Smooth muscle cell (in vitro differentiated cells): Measurements from ENCODE around the gene LRRC18. TPM values are rescaled to one million over a fixed set of nuclear protein-coding genes. Genes with fewer than 3 reads are reported as not detected.

Experiments used
- DNase-seq: peaks from one replicate; lab custom pipeline; 2025; ENCODE audit not compliant: unreplicated experiment; lab: John Stamatoyannopoulos, UW
- H2AFZ ChIP-seq: fragments of 200-600 bp; sonication (generic); 2 replicates; pipeline ENCODE4 v1.6.0; 2016; ENCODE audit warnings: antibody characterized with exemption, low read depth, mild to moderate bottlenecking
- H3F3A ChIP-seq: fragments of 200-600 bp; sonication (generic); 2 replicates; pipeline ENCODE4 v1.6.0; 2017; ENCODE audit warnings: antibody characterized with exemption, low read depth
- H3K27ac ChIP-seq: fragments of 200-600 bp; sonication (generic); 2 replicates; pipeline ENCODE4 v1.5.1; 2016; ENCODE audit warnings: low read depth, mild to moderate bottlenecking
- H3K27me3 ChIP-seq: fragments of 200-600 bp; sonication (generic); 2 replicates; pipeline ENCODE4 v1.6.1; 2016; ENCODE audit warnings: low read depth, mild to moderate bottlenecking
- H3K36me3 ChIP-seq: fragments of 200-600 bp; sonication (generic); 2 replicates; pipeline ENCODE4 v1.5.1; 2016; ENCODE audit warnings: low read depth
- H3K4me1 ChIP-seq: fragments of 200-600 bp; sonication (generic); 2 replicates; pipeline ENCODE4 v1.5.1; 2016; ENCODE audit warnings: low read depth
- H3K4me2 ChIP-seq: fragments of 200-600 bp; sonication (generic); 2 replicates; pipeline ENCODE4 v1.6.0; 2016; ENCODE audit warnings: mild to moderate bottlenecking
- H3K4me3 ChIP-seq: fragments of 200-600 bp; sonication (generic); 2 replicates; pipeline ENCODE4 v1.5.1; 2016; ENCODE audit warnings: mild to moderate bottlenecking
- H3K79me2 ChIP-seq: fragments of 200-600 bp; sonication (generic); 2 replicates; pipeline ENCODE4 v1.6.0; 2016; ENCODE audit warnings: low read depth, mild to moderate bottlenecking
- H3K9ac ChIP-seq: fragments of 200-600 bp; sonication (generic); 2 replicates; pipeline ENCODE4 v1.6.0; 2016; ENCODE audit warnings: low read depth
- H3K9me3 ChIP-seq: fragments of 200-600 bp; sonication (generic); replicated peaks from 2 replicates; pipeline ENCODE4 v1.5.1; 2016; ENCODE audit warnings: low read depth
- H4K20me1 ChIP-seq: fragments of 200-600 bp; sonication (generic); 2 replicates; pipeline ENCODE4 v1.6.0; 2016; ENCODE audit warnings: low read depth
- WGBS: methylation state at CpG from one replicate; pipeline ENCODE4 v1.1.7; 2016; ENCODE audit warnings: low lambda C conversion rate; 5-methylcytosine and 5-hydroxymethylcytosine counted together
- polyA plus RNA-seq: library from polyadenylated mRNA; unstranded; fragments of >200 nt; fragmentation: Nextera tagmentation; extraction: Ambion mirVana; gene quantifications from 2 replicates; pipeline ENCODE4 v1.2.1, GENCODE V29; 2016
- total RNA-seq: library from RNA; depleted of rRNA; stranded (reverse); fragments of >200 nt; gene quantifications from 2 replicates; pipeline ENCODE4 v1.2.3, GENCODE V29; 2014
- TF ChIP-seq, protein P1 (sequence below): fragments of 200-600 bp; sonication (generic); IDR thresholded peaks from 2 replicates; pipeline ENCODE4 v1.5.1; 2017; ENCODE audit warnings: borderline replicate concordance, mild to moderate bottlenecking, antibody characterized with exemption; ENCODE audit not compliant: insufficient read depth, poor library complexity, severe bottlenecking

LRRC18 gene
- total and polyA plus RNA-seq, 2 experiments from 2014 or later, result not detected

DNA sequence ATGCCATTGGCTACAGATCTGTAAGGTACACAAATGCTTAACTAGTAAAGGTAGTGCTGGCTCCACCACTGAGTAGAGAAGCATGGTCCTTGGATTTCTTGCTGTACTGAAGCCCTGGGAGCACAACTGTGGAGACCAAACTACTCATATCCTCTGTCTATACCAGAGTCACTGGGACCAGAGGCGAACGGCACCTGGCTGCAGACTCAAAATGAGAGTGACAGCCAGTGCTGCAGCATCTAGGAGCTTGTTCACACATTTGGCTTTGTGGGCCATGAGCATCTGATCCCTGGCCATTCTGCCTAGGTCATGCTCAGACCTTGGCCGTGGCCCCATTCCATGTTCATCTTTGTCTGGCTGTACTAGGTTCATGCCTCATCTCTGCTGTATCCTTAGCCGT, 31.9 kb downstream of the LRRC18 start:
- DNase-seq, result no peak
- Histone ChIP-seq H3K27me3 (peaks cover 8% of the 10 kb centered on the region), H3K79me2 (no peaks in the 10 kb centered on the region), H3K9ac (no peak overlapping the region), H2AFZ (no peak overlapping the region), H4K20me1 (no peaks in the 10 kb centered on the region), H3K4me3 (no peak overlapping the region), H3K9me3 (no peaks in the 10 kb centered on the region), H3K36me3 (no peaks in the 10 kb centered on the region), H3K4me1 (no peaks in the 10 kb centered on the region), H3F3A (no peaks in the 10 kb centered on the region), H3K27ac (no peak overlapping the region), H3K4me2 (no peak overlapping the region)
- WGBS, result 95% methylated on average over 4 of the region's 4 CpGs
- TF ChIP-seq, protein P1, sequence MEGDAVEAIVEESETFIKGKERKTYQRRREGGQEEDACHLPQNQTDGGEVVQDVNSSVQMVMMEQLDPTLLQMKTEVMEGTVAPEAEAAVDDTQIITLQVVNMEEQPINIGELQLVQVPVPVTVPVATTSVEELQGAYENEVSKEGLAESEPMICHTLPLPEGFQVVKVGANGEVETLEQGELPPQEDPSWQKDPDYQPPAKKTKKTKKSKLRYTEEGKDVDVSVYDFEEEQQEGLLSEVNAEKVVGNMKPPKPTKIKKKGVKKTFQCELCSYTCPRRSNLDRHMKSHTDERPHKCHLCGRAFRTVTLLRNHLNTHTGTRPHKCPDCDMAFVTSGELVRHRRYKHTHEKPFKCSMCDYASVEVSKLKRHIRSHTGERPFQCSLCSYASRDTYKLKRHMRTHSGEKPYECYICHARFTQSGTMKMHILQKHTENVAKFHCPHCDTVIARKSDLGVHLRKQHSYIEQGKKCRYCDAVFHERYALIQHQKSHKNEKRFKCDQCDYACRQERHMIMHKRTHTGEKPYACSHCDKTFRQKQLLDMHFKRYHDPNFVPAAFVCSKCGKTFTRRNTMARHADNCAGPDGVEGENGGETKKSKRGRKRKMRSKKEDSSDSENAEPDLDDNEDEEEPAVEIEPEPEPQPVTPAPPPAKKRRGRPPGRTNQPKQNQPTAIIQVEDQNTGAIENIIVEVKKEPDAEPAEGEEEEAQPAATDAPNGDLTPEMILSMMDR, result no peak

DNA sequence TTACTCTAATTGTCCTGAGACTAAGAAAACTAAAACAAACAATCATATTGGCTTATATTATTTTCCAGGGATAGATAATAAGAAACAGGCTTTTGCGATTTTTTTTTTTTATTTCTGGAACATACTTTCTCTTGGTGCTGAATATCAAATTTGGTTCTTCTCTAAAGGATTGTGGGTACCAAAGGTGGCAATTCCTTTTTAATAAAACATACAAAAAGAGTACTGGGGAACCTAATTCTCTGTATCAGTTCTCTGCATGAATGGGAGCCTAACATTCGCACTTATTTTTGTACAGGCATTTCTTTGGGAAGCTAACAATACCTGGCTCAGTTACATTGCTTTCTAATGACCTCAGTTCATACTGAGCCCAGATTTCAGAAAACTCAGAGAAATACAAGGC, 32.8 kb downstream of the LRRC18 start:
- TF ChIP-seq, protein P1, result no peak

DNA sequence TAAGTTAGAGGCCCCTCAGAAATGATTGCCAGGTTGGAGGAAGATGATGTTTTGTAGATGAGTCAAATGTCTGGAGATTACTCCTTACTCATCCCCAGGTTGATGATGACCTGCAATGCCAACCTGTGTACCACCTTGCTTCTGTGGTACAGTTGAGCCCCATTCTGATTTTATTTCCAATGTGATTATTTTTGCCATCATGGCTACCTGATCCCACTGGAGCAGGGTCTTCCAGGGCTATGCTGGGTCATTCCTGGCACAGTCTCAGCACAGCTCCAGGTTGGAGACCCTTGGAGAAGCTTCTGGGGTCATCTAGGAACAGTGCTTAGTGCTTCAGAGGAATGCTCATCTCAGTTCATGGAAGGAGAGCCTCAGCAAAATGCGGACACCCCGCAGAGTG, 34.3 kb downstream of the LRRC18 start:
- Histone ChIP-seq H3K4me3 (no peak overlapping the region), H3K79me2 (no peaks in the 10 kb centered on the region), H3K9me3 (no peaks in the 10 kb centered on the region), H3K9ac (no peak overlapping the region), H3K27ac (no peak overlapping the region), H3K27me3 (peaks cover 8% of the 10 kb centered on the region), H3K36me3 (no peaks in the 10 kb centered on the region), H3F3A (no peaks in the 10 kb centered on the region), H3K4me1 (no peaks in the 10 kb centered on the region), H3K4me2 (no peak overlapping the region), H4K20me1 (no peaks in the 10 kb centered on the region), H2AFZ (no peak overlapping the region)
- WGBS, result 100% methylated on average over 2 of the region's 2 CpGs
- TF ChIP-seq, protein P1, result no peak
- DNase-seq, result no peak

More for the DNA sequence above, 32.8 kb downstream of the LRRC18 start:
- H3K4me2 ChIP-seq, result no peak overlapping the region
- no peaks in the 10 kb centered on the region for H4K20me1 ChIP-seq
- H3K9ac ChIP-seq, result no peak overlapping the region
- no peak overlapping the region for H3K4me3 ChIP-seq
- no peak overlapping the region for H3K27ac ChIP-seq
- H3K27me3 ChIP-seq, result peaks cover 8% of the 10 kb centered on the region
- no peak overlapping the region for H2AFZ ChIP-seq
- no peaks in the 10 kb centered on the region for H3K79me2 ChIP-seq
- no peaks in the 10 kb centered on the region for H3F3A ChIP-seq
- no peaks in the 10 kb centered on the region for H3K9me3 ChIP-seq
- 93% methylated on average over 2 of the region's 2 CpGs for WGBS
- H3K36me3 ChIP-seq, result no peaks in the 10 kb centered on the region
- H3K4me1 ChIP-seq, result no peaks in the 10 kb centered on the region
- no peak for DNase-seq

DNA sequence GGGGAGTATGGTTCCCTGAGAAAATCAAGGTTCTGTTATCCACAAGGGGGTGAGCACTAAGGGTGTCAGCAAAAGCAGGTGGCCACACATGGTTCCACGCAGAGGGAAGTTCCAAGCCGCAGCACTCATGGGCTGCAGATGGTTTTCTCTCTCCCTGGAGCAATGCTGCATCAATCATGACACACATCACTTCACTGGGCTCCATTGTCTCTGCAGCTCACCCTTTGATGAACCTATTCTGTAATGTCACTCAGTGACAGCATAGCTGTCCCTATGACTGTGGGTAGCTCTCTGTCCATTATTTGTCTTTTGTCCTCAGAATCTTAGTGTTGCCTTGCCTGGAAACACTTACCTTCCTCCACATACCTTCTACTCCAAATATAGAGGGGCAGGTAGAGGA, 34.8 kb downstream of the LRRC18 start:
- Histone ChIP-seq H3K27ac (no peak overlapping the region), H2AFZ (no peak overlapping the region), H3K36me3 (no peaks in the 10 kb centered on the region), H3K79me2 (no peaks in the 10 kb centered on the region), H3K9me3 (no peaks in the 10 kb centered on the region), H3K27me3 (peaks cover 8% of the 10 kb centered on the region), H3K4me2 (no peak overlapping the region), H3K4me3 (no peak overlapping the region), H4K20me1 (no peaks in the 10 kb centered on the region), H3K9ac (no peak overlapping the region), H3K4me1 (no peaks in the 10 kb centered on the region), H3F3A (no peaks in the 10 kb centered on the region)
- no peak for DNase-seq
- 97% methylated on average over 2 of the region's 2 CpGs for WGBS
- TF ChIP-seq, protein P1, result no peak
